GM21526 (cell line): ENCODE data around the gene SYT6.

Experiments used
- ATAC-seq: cut with Tn5 transposase; IDR thresholded peaks from one replicate; pipeline ENCODE4 v1.9.1; 2021; ENCODE audit warnings: moderate library complexity; ENCODE audit not compliant: unreplicated experiment, low FRiP score

The SYT6 gene

DNA sequence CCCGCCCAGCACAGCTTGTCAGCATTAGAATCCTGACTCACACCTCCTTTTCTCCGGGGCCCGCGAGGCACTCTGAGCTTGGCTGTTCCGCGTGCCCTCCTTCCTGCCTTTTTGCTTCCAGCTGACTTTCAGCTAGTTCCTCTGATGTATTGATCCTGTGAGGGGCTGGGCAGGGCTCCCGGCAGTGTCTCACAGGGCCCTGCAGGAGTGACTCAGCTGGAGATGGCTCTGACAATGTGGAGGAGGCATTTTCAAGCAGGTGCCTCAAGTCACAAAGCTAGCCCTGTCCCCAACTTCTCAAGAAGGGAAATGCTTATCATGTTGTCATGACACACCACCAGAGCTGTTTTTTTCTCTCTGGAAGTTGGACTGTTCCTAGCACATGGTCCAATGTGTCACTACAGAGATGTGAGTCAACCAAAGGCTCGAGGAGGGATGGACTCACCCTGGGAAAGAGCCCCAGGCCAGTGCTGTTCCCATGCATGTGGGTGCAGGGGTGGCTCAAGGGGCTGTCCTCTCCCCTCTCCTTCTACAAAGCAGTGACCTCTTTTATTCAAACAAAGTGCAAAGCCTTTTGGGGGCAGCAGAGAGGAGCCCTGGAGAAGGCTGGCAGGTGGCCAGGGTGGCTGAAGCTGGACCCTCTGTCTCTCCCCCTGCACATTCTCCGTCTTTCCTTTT lies 30.6 kb downstream of the SYT6 start:
- ATAC-seq, result no peak

DNA sequence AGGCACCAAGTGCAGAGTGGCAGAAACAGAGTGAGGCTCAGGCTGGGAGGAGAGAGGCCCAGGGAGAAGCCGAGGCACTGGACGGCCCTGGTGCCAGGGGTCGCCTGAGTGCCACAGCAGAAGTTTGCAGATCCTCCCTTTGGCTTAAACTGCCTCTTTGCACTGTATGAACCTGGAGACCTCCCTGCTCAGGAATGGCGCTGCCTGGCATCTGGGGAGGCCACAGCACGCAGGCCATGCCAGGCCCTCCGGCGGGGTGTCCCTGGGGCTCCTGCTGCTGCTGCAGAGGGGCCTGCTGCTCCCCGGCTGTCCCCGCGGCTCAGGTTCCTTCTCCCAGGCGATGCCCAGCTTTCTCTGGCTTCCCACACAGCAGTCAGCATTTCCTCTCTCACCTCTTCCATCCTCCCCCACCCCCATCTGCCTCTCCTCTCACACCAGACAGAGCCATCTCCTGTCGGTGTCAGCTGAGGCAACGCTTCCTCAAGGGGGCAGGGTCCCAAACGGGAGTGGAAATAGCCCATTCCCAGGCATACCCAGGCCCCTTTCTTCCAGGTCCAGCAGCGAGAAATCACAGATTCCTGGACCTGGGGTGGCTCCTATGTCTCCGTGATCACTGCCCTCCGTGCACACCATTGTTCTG lies 35.2 kb downstream of the SYT6 start:
- no peak for ATAC-seq

DNA sequence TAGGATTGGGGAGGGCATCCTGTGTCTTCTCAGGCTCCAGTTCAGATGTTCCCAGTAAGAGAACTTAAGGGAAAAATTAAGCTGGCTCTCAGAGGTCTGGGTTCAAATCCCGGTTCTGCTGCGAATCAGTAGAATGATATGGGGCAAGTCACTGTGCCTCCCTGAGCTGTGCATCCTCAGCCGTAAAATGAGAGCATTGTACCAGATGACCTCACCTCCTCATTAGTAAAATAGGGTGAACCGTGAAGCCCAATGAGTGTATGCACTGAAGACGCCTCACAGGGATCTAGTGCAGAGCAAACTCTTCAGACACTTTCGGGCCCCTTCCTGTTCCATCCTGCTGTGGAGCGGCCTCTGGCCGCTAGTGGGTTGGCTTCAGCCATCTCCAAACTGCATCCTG lies 36.0 kb downstream of the SYT6 start:
- ATAC-seq, result no peak

DNA sequence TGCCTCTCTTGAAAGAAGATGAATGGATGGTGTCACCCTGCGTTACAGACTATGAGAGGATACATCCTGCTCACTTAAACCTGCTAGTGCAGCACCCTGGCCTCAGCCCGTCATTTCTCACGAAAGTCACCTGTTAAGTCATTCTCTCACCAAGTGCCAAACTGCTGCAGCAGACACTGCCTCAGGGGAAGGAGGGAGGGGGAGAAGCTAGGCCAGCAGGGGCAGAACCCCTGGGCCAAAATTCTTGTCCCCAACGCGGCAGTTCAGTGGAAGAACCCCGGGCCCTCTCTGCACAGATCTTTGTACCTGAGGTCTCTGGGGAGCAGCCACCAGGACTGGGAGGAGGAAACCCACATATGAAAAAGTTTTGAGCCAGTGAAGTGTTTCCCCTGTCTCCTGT lies 37.6 kb downstream of the SYT6 start:
- no peak for ATAC-seq

DNA sequence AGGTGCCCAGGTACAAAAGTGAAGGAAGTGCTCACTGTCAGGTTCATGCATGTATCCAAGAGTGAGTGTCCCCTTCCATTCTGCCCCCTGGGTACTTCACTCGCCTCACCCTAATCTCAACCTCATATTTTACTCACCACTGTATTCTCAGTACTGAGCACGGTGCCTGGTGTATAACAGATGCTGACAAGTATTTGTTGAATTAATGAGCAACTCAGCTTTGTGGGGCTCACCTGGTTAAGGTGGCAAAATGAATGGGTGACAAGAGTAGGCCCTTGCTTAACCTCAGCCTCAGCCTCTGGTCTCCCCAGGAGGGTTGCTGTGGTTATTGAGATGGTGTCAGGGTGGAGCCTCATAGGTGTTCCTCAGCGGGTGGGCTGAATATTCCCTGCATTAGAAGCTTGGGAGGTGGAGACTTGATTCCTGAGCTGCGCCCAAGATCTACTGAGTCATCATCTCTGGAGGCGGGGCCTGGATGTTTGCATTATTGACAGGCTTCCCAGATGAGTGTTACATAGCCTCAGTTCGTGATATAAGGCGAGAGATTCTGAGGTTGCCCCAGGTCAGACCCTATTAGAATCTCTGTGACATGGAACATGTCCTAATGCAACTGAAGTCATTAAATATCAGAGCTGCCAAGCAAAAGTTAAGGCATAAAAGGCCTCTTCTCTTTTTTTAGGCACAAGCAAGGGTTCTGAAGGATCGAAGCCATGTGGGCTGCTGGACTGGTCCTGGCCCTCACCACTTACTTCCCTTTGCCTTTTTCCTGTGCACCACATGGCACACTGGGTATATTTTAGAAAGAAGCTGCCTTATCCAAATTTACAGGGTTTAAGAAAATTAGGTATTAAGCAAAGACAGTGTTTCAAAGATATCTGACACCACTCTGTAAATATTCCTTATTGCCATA lies 39.2 kb downstream of the SYT6 start:
- no peak for ATAC-seq

DNA sequence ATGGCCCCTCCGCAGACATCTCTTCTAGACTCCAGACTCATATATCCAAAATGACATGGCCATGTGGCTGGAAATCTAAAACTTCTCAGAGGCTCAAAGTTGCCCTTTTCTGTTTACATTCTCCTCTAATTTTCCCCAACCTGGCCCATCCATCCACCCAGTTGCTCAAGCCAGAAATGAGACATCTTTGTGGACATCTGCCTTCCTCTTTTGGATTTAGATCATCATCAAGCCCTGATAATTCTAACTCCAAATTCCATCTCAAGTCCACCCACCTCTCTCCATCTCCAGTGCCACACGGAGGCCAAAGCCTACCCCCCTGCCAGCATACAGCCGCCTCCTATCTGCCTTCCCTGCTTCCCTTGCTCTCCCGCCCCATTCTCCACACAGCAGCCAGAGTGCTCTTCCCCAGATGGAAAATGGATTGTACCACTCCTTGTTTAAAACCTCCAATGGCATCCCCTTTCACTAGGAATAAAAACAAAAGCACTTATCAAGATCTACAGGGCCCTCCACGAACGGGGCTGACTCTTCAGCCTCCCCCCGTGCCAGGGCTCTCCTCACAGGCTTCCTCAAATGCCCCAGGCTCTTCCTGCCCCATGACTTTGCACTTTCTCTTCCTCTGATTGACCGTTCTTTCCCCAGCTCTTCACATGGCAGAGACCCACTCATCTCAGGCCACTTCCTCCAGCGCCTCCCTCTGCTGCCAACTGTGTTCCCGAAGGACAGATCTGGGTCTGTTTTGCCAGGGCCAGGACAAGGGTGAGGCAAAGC lies 40.1 kb downstream of the SYT6 start:
- no peak for ATAC-seq

DNA sequence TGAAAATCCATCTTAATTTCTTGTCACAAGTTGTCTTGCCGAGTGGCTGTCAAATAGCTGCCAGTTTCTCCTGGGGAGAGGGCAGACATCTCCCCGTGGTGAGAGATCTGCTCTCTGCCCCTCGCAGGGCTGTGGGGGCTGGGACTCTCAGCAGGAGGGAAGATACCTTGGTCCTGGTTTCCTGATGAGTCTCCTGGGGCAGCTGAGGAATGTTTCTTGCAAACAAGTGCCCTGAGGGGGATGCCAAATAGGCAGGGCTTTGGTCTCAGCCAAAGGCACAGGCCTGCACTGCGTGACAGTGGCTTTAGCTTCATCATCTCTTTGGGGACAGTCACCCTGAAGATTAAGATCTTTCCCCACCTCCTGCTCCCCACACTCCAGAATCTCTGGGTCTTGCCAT lies 40.9 kb downstream of the SYT6 start:
- no peak for ATAC-seq

DNA sequence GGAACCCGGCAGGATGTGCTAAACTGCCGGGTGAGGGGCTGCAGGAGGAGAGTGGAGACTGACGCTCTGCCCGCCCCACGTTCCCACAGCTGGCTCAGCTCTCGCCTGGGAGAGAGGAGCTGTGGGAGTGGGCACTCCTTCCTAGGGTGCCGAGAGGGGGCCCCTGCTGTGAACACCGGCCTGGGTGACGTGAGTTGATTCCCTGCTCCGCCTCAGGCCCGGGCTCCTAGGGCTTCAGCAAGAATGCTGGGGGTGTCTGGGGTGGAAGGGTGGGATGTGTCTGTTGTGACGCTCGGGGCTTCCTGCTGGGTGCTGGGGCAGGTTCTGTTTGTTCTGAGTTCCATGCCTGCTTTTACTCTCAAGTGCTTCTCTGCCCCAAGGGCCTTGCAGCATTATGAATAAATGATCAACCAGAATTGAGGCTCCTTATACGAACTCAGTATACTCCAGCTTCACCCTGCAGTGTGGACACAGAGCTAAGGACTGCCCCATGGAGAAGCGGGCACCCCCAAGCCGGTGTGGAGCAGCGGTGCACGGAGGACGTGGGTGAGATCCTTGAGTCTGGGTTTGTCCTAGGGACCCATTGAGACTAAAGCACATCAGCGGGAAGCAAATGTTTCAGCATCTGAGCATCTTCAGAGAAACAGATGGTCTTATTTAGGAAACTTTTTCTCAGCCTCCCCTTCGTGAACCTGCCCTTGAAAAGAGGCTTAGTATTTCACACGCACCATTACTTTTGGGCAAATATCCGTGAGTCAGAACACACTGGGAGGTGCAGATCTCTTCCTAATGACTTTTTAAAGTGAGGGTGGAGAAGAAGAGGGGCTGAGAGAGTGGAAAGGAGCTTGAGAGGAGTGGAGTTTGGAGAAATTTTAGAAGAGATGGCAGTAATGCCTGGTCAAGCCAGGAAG lies 41.7 kb downstream of the SYT6 start:
- ATAC-seq, result no peak

DNA sequence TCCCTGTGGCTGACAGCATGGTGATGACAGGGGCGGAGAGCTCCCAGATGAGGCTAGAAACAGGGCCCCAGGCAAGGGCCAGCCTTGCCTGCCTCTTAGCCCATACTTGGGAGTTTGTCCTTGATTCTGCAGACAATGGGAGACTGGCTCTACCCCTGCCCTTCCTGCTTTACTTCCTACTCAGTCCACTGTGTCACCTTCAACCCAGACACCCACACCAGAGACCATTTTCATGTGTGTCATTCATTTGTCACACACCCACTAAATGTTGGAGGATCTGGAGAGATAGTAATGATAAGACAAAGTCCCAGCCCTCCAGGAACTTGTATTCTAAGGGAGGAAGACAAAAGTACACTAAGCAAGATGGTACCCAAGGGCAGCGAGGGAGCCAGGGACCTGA lies 43.7 kb downstream of the SYT6 start:
- no peak for ATAC-seq

DNA sequence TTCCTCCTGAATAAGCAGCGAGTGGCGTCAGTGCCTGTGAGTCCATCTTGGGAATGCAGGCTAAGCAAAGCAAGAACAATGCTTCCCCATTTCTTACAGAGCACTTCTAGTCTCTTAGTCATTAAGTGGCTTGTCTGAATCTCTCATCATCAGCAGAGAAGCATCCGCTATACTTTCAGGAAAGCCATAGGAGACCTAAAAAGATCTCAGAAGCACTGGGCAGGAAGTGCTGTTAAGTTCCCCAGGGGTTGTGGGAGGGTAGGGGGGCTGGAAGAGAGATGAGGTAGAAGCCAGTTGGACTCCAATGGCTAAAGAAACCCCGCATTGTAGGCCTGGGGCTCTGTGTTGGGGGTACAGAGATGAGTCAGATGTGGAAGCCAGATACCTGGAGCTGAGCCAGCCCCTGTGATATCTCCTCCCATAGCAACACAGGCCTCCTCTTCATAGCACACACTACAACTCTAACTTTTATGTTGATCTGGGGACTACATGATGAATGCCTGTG lies 44.9 kb downstream of the SYT6 start:
- ATAC-seq, result peak; percentile 62

DNA sequence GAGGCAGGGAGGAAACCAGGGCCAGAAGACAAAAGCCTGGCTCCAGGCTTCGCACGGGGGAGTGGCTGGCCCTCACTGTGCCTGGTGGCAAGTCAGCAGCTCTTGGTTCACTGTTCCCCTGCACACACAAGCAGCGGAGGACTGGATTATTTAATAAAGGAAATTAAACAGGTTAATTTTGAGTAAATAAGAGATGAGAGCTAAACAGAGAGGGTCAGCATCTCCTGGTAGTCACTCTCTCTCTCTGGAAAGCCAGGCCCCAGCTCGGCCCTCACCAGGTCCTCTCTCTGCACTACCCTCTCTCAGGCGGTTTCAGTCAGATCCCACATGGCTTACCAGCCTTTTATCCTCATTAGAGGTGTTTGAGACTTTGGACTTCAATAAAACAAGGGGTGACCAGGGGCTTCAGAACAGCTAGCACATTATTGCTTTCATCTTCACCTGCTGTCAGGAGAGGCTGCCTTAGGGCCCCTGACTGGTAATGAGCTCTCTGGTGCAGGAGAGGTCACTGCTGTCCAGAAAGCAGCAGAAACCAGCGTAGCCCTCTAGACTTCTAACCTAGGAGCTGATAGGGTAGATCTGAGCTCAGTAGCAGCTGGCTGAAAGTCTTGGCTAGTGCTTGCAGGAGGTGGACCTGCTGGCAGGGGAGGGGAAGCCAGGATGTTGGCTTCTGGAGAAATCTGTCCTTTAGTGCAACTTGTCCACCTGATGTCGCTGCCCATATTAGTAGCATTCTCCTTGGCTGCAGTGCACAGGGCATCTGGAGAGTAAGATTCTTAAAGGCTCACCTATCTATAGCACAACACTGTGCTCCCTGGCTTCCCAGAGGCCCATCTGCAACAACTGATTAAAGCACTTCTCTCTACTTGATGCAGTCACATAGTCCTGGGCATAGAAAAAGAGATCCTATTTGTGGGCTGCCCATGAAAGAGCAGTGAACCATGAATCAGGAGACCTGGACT lies 45.9 kb downstream of the SYT6 start:
- ATAC-seq, result no peak

DNA sequence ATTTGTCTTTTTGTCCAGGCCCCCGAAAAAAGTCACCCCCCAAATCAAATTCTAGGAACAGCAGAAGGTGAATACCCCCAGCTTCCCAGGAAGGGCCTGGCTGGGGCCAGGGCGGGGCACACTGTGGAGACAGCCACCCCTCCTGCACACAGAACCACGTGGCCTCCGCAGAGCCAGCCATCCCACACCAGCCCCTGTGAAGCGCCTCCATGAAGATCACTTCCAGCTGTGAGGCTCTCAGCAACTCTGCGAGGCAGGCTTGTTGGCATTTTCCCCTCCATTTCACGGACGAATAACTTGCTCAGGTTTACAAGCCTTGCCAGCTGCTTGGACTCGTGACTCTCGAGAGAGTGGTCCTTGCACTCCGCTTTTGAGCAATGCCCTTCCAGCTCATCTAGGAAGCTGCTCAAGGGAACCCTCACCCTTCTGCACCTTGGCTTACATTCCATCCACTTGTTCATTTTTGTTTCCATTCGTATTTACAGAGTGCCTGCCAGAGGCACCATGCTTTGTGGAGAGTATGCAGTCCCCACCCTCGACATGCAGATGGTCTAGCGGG lies 48.2 kb downstream of the SYT6 start:
- ATAC-seq, result no peak

DNA sequence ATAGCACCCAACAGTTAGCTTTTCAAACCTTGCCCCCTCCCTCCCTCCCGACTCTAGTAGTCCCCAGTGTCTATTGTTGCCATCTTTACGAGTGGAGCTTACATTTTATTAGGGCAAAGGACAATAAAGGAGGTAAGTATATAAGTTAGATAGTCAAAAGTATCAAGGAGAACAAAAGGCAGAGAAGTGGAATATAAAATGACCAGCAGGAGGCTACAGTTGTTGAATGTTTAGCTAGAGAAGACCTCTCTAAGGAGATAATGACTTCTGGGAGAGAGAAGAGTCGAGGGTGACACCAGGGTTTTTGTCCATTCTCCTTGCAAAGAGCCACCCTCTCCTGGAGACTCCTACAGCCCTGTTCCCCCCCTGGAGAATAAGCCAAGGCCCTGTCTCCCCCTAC lies 48.7 kb downstream of the SYT6 start:
- no peak for ATAC-seq

DNA sequence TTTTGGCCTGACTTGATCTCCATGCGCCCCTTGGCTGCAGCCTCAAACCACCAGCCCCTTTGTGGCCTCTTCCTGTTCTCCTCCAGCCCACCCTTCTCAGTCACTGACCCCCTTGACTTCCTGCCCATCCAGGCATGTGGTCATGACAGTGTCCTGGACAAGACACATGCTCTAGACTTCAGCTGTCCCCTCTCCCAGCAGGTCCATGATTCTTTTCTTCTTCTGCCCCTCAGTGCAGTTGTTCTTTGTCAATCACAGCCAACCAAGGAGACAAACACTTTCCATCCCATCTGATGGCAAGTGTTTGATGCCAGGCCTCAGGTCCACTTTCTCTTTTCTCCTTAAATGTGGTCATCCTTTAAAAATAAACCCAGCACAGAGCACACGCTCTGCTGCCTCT lies 49.7 kb downstream of the SYT6 start:
- no peak for ATAC-seq

DNA sequence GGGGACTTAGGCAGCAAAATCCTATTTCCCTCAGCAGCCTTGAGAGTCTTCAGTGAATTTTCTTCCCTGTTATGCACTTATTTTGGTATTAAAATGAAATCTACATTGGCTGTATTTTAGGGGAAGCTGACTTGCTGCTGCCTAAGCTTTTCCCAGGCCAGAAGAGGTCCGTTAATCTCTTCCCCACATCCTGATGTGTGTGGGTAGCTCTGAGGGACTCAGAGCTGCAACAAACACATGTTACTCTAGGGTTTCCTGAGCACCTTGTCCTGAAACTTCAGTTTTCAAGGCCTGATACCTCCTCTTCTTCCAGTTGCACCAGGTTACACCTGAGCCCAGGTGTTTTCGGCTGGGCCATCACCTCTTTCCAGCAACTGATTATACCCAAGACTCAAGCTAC lies 51.5 kb downstream of the SYT6 start:
- ATAC-seq, result no peak

DNA sequence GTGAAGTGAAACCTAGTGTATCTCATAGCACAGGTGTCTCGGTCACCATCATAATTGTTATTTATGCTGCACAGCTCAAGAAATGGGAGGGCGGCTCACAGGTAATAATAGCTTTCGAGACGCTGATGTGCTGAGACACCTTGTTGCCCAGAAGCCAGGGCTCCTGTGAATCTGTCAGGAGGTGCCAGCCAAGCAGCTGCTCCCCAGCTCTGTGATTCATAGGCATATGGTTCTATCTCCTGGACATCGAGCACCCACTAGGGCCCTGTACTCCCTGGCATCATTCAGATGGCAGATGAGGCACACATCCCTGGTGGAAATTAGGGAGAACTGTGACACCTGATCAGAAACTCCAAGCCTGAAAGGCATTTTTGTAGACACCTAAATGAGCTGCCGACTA lies 53.5 kb downstream of the SYT6 start:
- ATAC-seq, result no peak

DNA sequence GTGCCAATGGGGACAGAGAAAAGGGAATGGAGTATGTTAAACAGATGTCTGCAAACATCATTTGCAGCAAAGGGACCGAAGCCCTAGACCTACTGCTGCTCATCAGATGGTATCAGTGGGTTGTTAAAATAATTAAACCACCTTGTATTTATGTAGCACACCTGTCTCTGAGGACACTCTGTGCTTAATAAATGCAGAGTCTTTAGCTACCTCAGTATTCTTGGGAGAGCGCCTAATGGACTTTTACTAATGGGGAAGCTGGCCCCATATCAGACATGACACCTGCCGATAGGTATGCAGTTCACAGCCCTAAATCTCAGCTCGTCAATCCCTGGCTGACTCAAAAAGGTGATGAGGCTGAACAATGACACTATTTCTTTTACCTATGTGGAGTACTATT lies 54.4 kb downstream of the SYT6 start:
- ATAC-seq, result no peak

DNA sequence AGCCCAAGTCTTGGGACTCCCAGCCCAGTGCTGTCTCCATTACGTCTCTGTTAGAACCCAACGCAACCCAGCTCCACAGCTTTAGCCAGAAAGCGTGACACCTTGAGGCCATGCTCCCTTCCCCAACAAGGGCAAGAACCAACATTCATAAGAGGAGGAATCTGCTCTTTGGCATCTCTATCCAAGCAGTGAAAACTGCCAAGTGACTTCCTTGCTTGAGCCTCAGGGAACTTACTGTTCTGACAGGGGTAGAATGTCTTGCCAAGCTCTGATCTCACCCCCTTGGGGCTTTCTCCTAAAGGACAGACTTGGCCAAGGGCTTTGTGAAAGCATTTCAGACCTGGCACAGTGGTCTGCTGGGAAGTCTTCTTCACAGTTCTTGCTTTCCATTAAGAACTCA lies 56.6 kb downstream of the SYT6 start:
- ATAC-seq, result no peak
